Smooth muscle cell (in vitro differentiated cells): ENCODE measurements around the gene EEPD1. TPM values are rescaled to one million over a fixed set of nuclear protein-coding genes. Genes with fewer than 3 reads are reported as not detected.

Source experiments
- DNase-seq: peaks from one replicate; lab custom pipeline; 2025; ENCODE audit not compliant: unreplicated experiment; lab: John Stamatoyannopoulos, UW
- H2AFZ ChIP-seq: fragments of 200-600 bp; sonication (generic); 2 replicates; pipeline ENCODE4 v1.6.0; 2016; ENCODE audit warnings: antibody characterized with exemption, low read depth, mild to moderate bottlenecking
- H3F3A ChIP-seq: fragments of 200-600 bp; sonication (generic); 2 replicates; pipeline ENCODE4 v1.6.0; 2017; ENCODE audit warnings: antibody characterized with exemption, low read depth
- H3K27ac ChIP-seq: fragments of 200-600 bp; sonication (generic); 2 replicates; pipeline ENCODE4 v1.5.1; 2016; ENCODE audit warnings: low read depth, mild to moderate bottlenecking
- H3K27me3 ChIP-seq: fragments of 200-600 bp; sonication (generic); 2 replicates; pipeline ENCODE4 v1.6.1; 2016; ENCODE audit warnings: low read depth, mild to moderate bottlenecking
- H3K36me3 ChIP-seq: fragments of 200-600 bp; sonication (generic); 2 replicates; pipeline ENCODE4 v1.5.1; 2016; ENCODE audit warnings: low read depth
- H3K4me1 ChIP-seq: fragments of 200-600 bp; sonication (generic); 2 replicates; pipeline ENCODE4 v1.5.1; 2016; ENCODE audit warnings: low read depth
- H3K4me2 ChIP-seq: fragments of 200-600 bp; sonication (generic); 2 replicates; pipeline ENCODE4 v1.6.0; 2016; ENCODE audit warnings: mild to moderate bottlenecking
- H3K4me3 ChIP-seq: fragments of 200-600 bp; sonication (generic); 2 replicates; pipeline ENCODE4 v1.5.1; 2016; ENCODE audit warnings: mild to moderate bottlenecking
- H3K79me2 ChIP-seq: fragments of 200-600 bp; sonication (generic); 2 replicates; pipeline ENCODE4 v1.6.0; 2016; ENCODE audit warnings: low read depth, mild to moderate bottlenecking
- H3K9ac ChIP-seq: fragments of 200-600 bp; sonication (generic); 2 replicates; pipeline ENCODE4 v1.6.0; 2016; ENCODE audit warnings: low read depth
- H3K9me3 ChIP-seq: fragments of 200-600 bp; sonication (generic); replicated peaks from 2 replicates; pipeline ENCODE4 v1.5.1; 2016; ENCODE audit warnings: low read depth
- H4K20me1 ChIP-seq: fragments of 200-600 bp; sonication (generic); 2 replicates; pipeline ENCODE4 v1.6.0; 2016; ENCODE audit warnings: low read depth
- CTCF ChIP-seq: fragments of 200-600 bp; sonication (generic); IDR thresholded peaks from 2 replicates; pipeline ENCODE4 v1.5.1; 2017; ENCODE audit warnings: borderline replicate concordance, mild to moderate bottlenecking, antibody characterized with exemption; ENCODE audit not compliant: insufficient read depth, poor library complexity, severe bottlenecking
- WGBS: methylation state at CpG from one replicate; pipeline ENCODE4 v1.1.7; 2016; ENCODE audit warnings: low lambda C conversion rate; 5-methylcytosine and 5-hydroxymethylcytosine counted together
- polyA plus RNA-seq: library from polyadenylated mRNA; unstranded; fragments of >200 nt; fragmentation: Nextera tagmentation; extraction: Ambion mirVana; gene quantifications from 2 replicates; pipeline ENCODE4 v1.2.1, GENCODE V29; 2016
- total RNA-seq: library from RNA; depleted of rRNA; stranded (reverse); fragments of >200 nt; gene quantifications from 2 replicates; pipeline ENCODE4 v1.2.3, GENCODE V29; 2014

The EEPD1 gene
- total and polyA plus RNA-seq, 2 experiments from 2014 or later: 1.5 TPM

- H2AFZ ChIP-seq: no peak overlapping the region
- no peak overlapping the region for H3K4me2 ChIP-seq
- H3K27ac ChIP-seq: no peak overlapping the region
- no peaks in the 10 kb centered on the region for H3K36me3 ChIP-seq
- 100% methylated on average over 1 of the region's 1 CpG for WGBS
- no peaks in the 10 kb centered on the region for H4K20me1 ChIP-seq
- no peaks in the 10 kb centered on the region for H3K9me3 ChIP-seq
- no peaks in the 10 kb centered on the region for H3K27me3 ChIP-seq
- H3K9ac ChIP-seq: no peak overlapping the region
- H3K4me1 ChIP-seq: no peaks in the 10 kb centered on the region
- H3K4me3 ChIP-seq: no peak overlapping the region
- H3F3A ChIP-seq: no peaks in the 10 kb centered on the region
- no peak for DNase-seq
- H3K79me2 ChIP-seq: no peaks in the 10 kb centered on the region
- no peak for TF ChIP-seq CTCF
Observed at GRCh38 chr7:36161996-36162395, 8.9 kb downstream of the EEPD1 start.

DNA sequence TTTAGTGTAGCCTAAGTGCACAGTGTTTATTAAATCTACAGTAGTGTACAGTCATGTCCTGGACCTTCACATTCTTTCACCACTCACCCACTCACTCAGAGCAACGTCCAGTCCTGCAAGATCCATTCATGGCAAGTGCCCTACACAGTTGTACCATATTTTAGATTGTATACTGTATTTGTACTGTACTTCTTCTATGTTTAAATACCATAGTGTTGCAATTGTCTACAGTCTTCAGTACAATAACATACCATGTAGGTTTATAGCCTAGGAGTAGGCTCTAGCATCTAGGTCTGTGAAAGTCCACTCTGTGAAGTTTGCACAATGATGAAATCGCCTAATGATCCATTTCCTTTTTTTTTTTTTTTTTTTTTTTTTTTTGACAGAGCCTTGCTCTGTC lies 12.0 kb downstream of the EEPD1 start:
- no peaks in the 10 kb centered on the region for H3K4me1 ChIP-seq
- H3K9me3 ChIP-seq: no peaks in the 10 kb centered on the region
- no peaks in the 10 kb centered on the region for H3F3A ChIP-seq
- no peaks in the 10 kb centered on the region for H3K79me2 ChIP-seq
- 51% methylated on average over 2 of the region's 2 CpGs for WGBS
- H2AFZ ChIP-seq: no peak overlapping the region
- H3K27ac ChIP-seq: no peak overlapping the region
- no peak for DNase-seq
- H3K9ac ChIP-seq: no peak overlapping the region
- no peak overlapping the region for H3K4me2 ChIP-seq
- TF ChIP-seq CTCF: no peak
- H4K20me1 ChIP-seq: no peaks in the 10 kb centered on the region
- H3K27me3 ChIP-seq: no peaks in the 10 kb centered on the region
- H3K36me3 ChIP-seq: no peaks in the 10 kb centered on the region
- no peak overlapping the region for H3K4me3 ChIP-seq

DNA sequence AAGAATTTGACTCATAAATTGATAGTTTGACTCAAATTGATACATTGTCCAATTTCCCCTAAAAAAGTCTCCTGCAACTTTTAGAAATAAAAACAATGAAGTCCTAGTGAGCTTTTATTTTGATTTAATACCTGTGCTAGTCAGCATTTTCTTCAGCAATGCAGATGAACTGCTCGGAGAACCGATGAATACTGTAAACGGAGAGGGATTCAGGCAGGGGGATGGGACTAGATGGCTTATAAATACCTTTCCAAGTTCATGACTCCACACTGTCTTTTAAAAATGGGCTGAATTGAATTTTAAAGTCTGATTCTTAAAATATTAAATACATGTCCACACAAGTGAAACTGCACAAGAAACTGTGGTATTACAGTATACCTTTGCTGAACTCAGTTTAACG lies 12.7 kb downstream of the EEPD1 start:
- Histone ChIP-seq H3K27me3 (no peaks in the 10 kb centered on the region), H3K79me2 (no peaks in the 10 kb centered on the region), H3K4me1 (no peaks in the 10 kb centered on the region), H3F3A (no peaks in the 10 kb centered on the region), H3K4me2 (no peak overlapping the region), H3K36me3 (no peaks in the 10 kb centered on the region), H2AFZ (no peak overlapping the region), H4K20me1 (no peaks in the 10 kb centered on the region), H3K9ac (no peak overlapping the region), H3K9me3 (no peaks in the 10 kb centered on the region), H3K4me3 (no peak overlapping the region), H3K27ac (no peak overlapping the region)
- no peak for DNase-seq
- 86% methylated on average over 4 of the region's 4 CpGs for WGBS
- no peak for TF ChIP-seq CTCF

DNA sequence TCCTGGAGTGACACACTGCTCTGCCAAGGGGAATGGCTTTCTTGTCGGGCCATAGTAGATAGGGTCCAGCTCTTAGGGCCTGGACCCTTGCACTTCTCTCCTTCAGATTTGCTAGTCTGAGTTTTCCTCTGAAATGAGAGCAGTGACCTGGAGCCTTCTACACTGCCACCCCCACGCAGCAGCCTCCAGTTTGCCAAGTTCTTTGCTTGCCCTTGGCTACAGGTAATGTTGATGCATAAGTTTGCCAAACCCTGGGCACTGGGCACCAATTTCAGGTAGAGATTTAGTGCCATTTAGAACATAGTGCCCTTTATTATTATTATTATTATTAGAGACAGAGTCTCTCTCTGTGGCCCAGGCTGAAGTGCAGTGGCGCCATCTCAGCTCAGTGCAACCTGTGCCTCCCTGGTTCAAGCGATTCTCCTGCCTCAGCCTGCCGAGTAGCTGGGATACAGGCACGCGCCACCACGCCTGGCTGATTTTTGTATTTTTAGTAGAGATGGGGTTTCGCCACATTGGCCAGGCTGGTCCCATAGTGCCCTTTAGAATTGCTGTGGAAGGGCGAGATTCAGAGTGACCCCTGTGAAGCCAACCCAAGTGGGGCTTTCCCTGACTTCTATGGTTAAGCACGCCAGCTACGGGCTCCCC lies 14.5 kb downstream of the EEPD1 start:
- H3K9ac ChIP-seq: no peak overlapping the region
- H3K79me2 ChIP-seq: no peaks in the 10 kb centered on the region
- H3K4me3 ChIP-seq: no peak overlapping the region
- H3K4me1 ChIP-seq: no peaks in the 10 kb centered on the region
- no peaks in the 10 kb centered on the region for H3K36me3 ChIP-seq
- TF ChIP-seq CTCF: no peak
- H2AFZ ChIP-seq: no peak overlapping the region
- no peak overlapping the region for H3K27ac ChIP-seq
- no peaks in the 10 kb centered on the region for H3F3A ChIP-seq
- H3K27me3 ChIP-seq: no peaks in the 10 kb centered on the region
- H4K20me1 ChIP-seq: no peaks in the 10 kb centered on the region
- DNase-seq: no peak
- H3K9me3 ChIP-seq: no peaks in the 10 kb centered on the region
- H3K4me2 ChIP-seq: no peak overlapping the region
- 93% methylated on average over 12 of the region's 12 CpGs for WGBS
